ENCODE measurements around the gene CAPN1.
"Not testable (repeated sequence)": the region's sequence is repeated elsewhere in the genome, so short reads cannot be mapped to it uniquely, and the experiment has no call there.

Gene CAPN1

GRCh38 chr11:65159012-65159411 lies 22.7 kb upstream of the CAPN1 start:
- no peak for DNase-seq (ENCODE audit: low read depth in 2 of 2, low spot score in 1 of 2)

GRCh38 chr11:65160643-65161042 lies 21.1 kb upstream of the CAPN1 start:
- no peak for DNase-seq (ENCODE audit: low read depth in 2 of 2, low spot score in 1 of 2)

- DNase-seq (ENCODE audit: low read depth in 2 of 2, low spot score in 1 of 2), result no peak
Observed at GRCh38 chr11:65163684-65164083, 18.0 kb upstream of the CAPN1 start.

GRCh38 chr11:65165410-65166317 lies 16.1 kb upstream of the CAPN1 start:
- no peak for DNase-seq (ENCODE audit: low read depth in 2 of 2, low spot score in 1 of 2)

GRCh38 chr11:65166893-65167292 lies 14.8 kb upstream of the CAPN1 start:
- no peak for DNase-seq (ENCODE audit: low read depth in 2 of 2, low spot score in 1 of 2)

GRCh38 chr11:65167656-65168055 lies 14.1 kb upstream of the CAPN1 start:
- no peak for DNase-seq (ENCODE audit: low read depth in 2 of 2, low spot score in 1 of 2)

GRCh38 chr11:65169164-65169641 lies 12.5 kb upstream of the CAPN1 start:
- no peak for DNase-seq (ENCODE audit: low read depth in 2 of 2, low spot score in 1 of 2)

GRCh38 chr11:65170058-65170534 lies 11.6 kb upstream of the CAPN1 start, which contains the start of gene SPDYC:
SPDYC (plus strand) TSS chr11:65170233; CDS start chr11:65171358, 1,125 bp downstream.
- DNase-seq (ENCODE audit: low read depth in 2 of 2, low spot score in 1 of 2), result no peak

- no peak for DNase-seq (ENCODE audit: low read depth in 2 of 2, low spot score in 1 of 2)
Observed at GRCh38 chr11:65172600-65172999, 9.1 kb upstream of the CAPN1 start.

GRCh38 chr11:65174571-65175010 lies 7.1 kb upstream of the CAPN1 start:
- not testable (repeated sequence) for DNase-seq (ENCODE audit: low read depth in 2 of 2, low spot score in 1 of 2)

GRCh38 chr11:65180877-65181568 lies 705 bp upstream of the CAPN1 start:
- DNase-seq (ENCODE audit: low read depth in 2 of 2, low spot score in 1 of 2), result no peak

- DNase-seq (ENCODE audit: low read depth in 2 of 2, low spot score in 1 of 2), result no peak
Observed at GRCh38 chr11:65182258-65183170, 786 bp downstream of the CAPN1 start.

GRCh38 chr11:65183201-65183891 lies 1.6 kb downstream of the CAPN1 start:
- DNase-seq (ENCODE audit: low read depth in 2 of 2, low spot score in 1 of 2), result no peak

GRCh38 chr11:65184146-65184545 lies 2.4 kb downstream of the CAPN1 start:
- DNase-seq (ENCODE audit: low read depth in 2 of 2, low spot score in 1 of 2), result no peak

- no peak for DNase-seq (ENCODE audit: low read depth in 2 of 2, low spot score in 1 of 2)
Observed at GRCh38 chr11:65185171-65185570, 3.4 kb downstream of the CAPN1 start.

GRCh38 chr11:65185869-65186341 lies 4.2 kb downstream of the CAPN1 start:
- DNase-seq (ENCODE audit: low read depth in 2 of 2, low spot score in 1 of 2), result no peak

- DNase-seq (ENCODE audit: low read depth in 2 of 2, low spot score in 1 of 2), result no peak
Observed at GRCh38 chr11:65186701-65187100, 5.0 kb downstream of the CAPN1 start.

GRCh38 chr11:65187146-65187675 lies 5.5 kb downstream of the CAPN1 start:
- no peak for DNase-seq (ENCODE audit: low read depth in 2 of 2, low spot score in 1 of 2)

GRCh38 chr11:65187971-65188461 lies 6.3 kb downstream of the CAPN1 start:
- no peak for DNase-seq (ENCODE audit: low read depth in 2 of 2, low spot score in 1 of 2)

GRCh38 chr11:65188486-65188885 lies 6.8 kb downstream of the CAPN1 start:
- no peak for DNase-seq (ENCODE audit: low read depth in 2 of 2, low spot score in 1 of 2)

All from stimulated activated CD8-positive, alpha-beta memory T cell treated with anti-CD3 and anti-CD28 coated beads, Interleukin-4, amount 100 ng/mL, for 1 hour (primary cell).